ENCODE measurements around the gene ZNF136.
A peak's percentile ranks its signal among the peaks of the same experiment; 100 is the strongest.

Gene ZNF136
- total RNA-seq = 47.9 to 59.5 (median 54.7) reads per million in 4 donors

- DNase-seq = peak; percentile 80 to 94 (median 88)
Observed at GRCh38 chr19:12162882-12163806, at the start of gene ZNF136. Gene ZNF136 (plus strand): TSS chr19:12163096. CDS start chr19:12163204, 108 bp downstream.

- no peak for DNase-seq
Observed at GRCh38 chr19:12113121-12113520, 49.8 kb upstream of the ZNF136 start.

- DNase-seq = no peak
Observed at GRCh38 chr19:12117201-12117970, 45.5 kb upstream of the ZNF136 start.

GRCh38 chr19:12126707-12127106, 36.2 kb upstream of the ZNF136 start:
- DNase-seq = no peak

GRCh38 chr19:12133069-12133468, 29.8 kb upstream of the ZNF136 start:
- DNase-seq = no peak

GRCh38 chr19:12137221-12137940, 25.5 kb upstream of the ZNF136 start:
- peak in 2 of 5 donors; percentile 16 to 29 for DNase-seq

- no peak for DNase-seq
Observed at GRCh38 chr19:12139269-12139668, 23.6 kb upstream of the ZNF136 start.

GRCh38 chr19:12139885-12140544, 22.9 kb upstream of the ZNF136 start, which contains the start of gene ZNF20:
Gene ZNF20 (minus strand): TSS chr19:12140350. CDS start chr19:12140182, 168 bp downstream.
- DNase-seq = peak; percentile 74 to 88 (median 82)

- peak; percentile 64 to 87 (median 75) for DNase-seq
Observed at GRCh38 chr19:12140545-12141404, 22.1 kb upstream of the ZNF136 start.

- no peak for DNase-seq
Observed at GRCh38 chr19:12141405-12141736, 21.5 kb upstream of the ZNF136 start.

- no peak for DNase-seq
Observed at GRCh38 chr19:12145348-12145747, 17.5 kb upstream of the ZNF136 start.

GRCh38 chr19:12155324-12155860, 7.5 kb upstream of the ZNF136 start:
- DNase-seq = no peak

- DNase-seq = peak in 1 of 5 donors; percentile 52
Observed at GRCh38 chr19:12156223-12157058, 6.5 kb upstream of the ZNF136 start, which contains the start of gene ZNF625. Gene ZNF625 (minus strand): TSS chr19:12156734. CDS start chr19:12156558, 176 bp downstream.

GRCh38 chr19:12159773-12160414, 3.0 kb upstream of the ZNF136 start:
- DNase-seq = no peak

GRCh38 chr19:12162513-12162881, 399 bp upstream of the ZNF136 start:
- no peak for DNase-seq

GRCh38 chr19:12163826-12164225, 930 bp downstream of the ZNF136 start:
- no peak for DNase-seq

GRCh38 chr19:12166626-12167025, 3.7 kb downstream of the ZNF136 start:
- no peak for DNase-seq

GRCh38 chr19:12180377-12180776, 17.5 kb downstream of the ZNF136 start:
- DNase-seq = no peak

GRCh38 chr19:12187625-12188024, 24.7 kb downstream of the ZNF136 start:
- no peak for DNase-seq
